SK-N-SH treated with all-trans-retinoic acid at 6 μM for 48 hours (cell line): Measurements from ENCODE around the gene KIAA0825.

Source experiments
- ARNTL ChIP-seq: fragments of 450-650 bp; formaldehyde crosslinking; IDR thresholded peaks from 2 replicates; pipeline ENCODE4 v1.5.0; 2020; ENCODE audit warnings: low read depth, mild to moderate bottlenecking, moderate library complexity, borderline replicate concordance
- CSDC2 ChIP-seq: fragments of 250-450 bp; sonication (Bioruptor Pico); IDR thresholded peaks from 2 replicates; pipeline ENCODE4 v1.5.0; 2020; ENCODE audit warnings: mild to moderate bottlenecking, moderate library complexity
- ESRRG ChIP-seq: fragments of 250-450 bp; sonication (Bioruptor Pico); IDR thresholded peaks from 2 replicates; pipeline ENCODE4 v1.6.1; 2021; ENCODE audit warnings: mild to moderate bottlenecking
- GLIS3 ChIP-seq: fragments of 250-450 bp; sonication (Bioruptor Pico); IDR thresholded peaks from 2 replicates; pipeline ENCODE4 v1.5.0; 2020; ENCODE audit warnings: mild to moderate bottlenecking, moderate library complexity
- ISL1 ChIP-seq: fragments of 250-450 bp; sonication (Bioruptor Pico); IDR thresholded peaks from 2 replicates; pipeline ENCODE4 v2.1.2; 2022; ENCODE audit warnings: mild to moderate bottlenecking, moderate library complexity
- PPARA ChIP-seq: fragments of 250-450 bp; sonication (Bioruptor Pico); IDR thresholded peaks from 2 replicates; pipeline ENCODE4 v1.5.0; 2020; ENCODE audit warnings: mild to moderate bottlenecking, borderline replicate concordance
- RARB ChIP-seq: fragments of 250-450 bp; sonication (Bioruptor Pico); IDR thresholded peaks from 2 replicates; pipeline ENCODE4 v1.8.0; 2021; ENCODE audit warnings: mild to moderate bottlenecking, moderate library complexity
- ZFP3 ChIP-seq: fragments of 250-450 bp; sonication (Bioruptor Pico); IDR thresholded peaks from 2 replicates; pipeline ENCODE4 v1.5.0; 2020; ENCODE audit warnings: mild to moderate bottlenecking, moderate library complexity
- ZFP30 ChIP-seq: fragments of 450-650 bp; formaldehyde crosslinking; IDR thresholded peaks from 2 replicates; pipeline ENCODE4 v1.5.0; 2022; ENCODE audit warnings: mild to moderate bottlenecking, moderate library complexity
- ZNF565 ChIP-seq: fragments of 450-650 bp; formaldehyde crosslinking; conservative IDR thresholded peaks from 2 replicates; pipeline ENCODE4 v1.5.0; 2020; ENCODE audit warnings: low read depth, mild to moderate bottlenecking, moderate library complexity
- ZNF8 ChIP-seq: fragments of 450-650 bp; formaldehyde crosslinking; IDR thresholded peaks from 2 replicates; pipeline ENCODE4 v1.5.0; 2020; ENCODE audit warnings: mild to moderate bottlenecking, moderate library complexity
- TF ChIP-seq, protein P1 (sequence below): fragments of 250-450 bp; sonication (Bioruptor Pico); IDR thresholded peaks from 2 replicates; pipeline ENCODE4 v1.5.1; 2021; ENCODE audit warnings: mild to moderate bottlenecking, moderate library complexity
- TF ChIP-seq, protein P2 (sequence below): fragments of 250-450 bp; sonication (Bioruptor Pico); IDR thresholded peaks from 2 replicates; pipeline ENCODE4 v1.5.0; 2020; ENCODE audit warnings: mild to moderate bottlenecking, moderate library complexity
- TF ChIP-seq, protein P3 (sequence below): fragments of 250-450 bp; sonication (Bioruptor Pico); IDR thresholded peaks from 2 replicates; pipeline ENCODE4 v1.8.0; 2020; ENCODE audit warnings: mild to moderate bottlenecking, moderate library complexity, borderline replicate concordance

DNA sequence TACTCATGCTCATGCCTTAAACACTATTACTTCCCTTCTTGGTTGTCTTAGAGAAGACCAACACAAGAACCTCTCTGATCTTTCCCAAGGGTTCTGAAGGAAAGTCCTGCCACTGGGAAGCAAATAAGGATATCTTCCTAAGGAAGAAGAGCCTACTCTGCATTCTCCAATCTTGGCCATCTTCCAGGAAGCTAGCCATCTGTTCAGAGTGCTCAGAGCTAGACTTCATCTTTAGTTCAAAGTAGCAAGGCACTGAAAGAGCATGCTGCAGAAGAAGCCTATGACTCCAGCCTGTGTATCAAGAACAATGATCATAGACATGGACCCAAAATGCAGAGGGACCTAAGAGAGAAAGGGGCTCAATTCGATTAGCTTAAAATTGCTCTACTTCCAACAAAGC is 114.7 kb downstream of the KIAA0825 start:
- TF ChIP-seq ZFP30 (CRISPR knock-in tag): no peak
- TF ChIP-seq, protein P1, sequence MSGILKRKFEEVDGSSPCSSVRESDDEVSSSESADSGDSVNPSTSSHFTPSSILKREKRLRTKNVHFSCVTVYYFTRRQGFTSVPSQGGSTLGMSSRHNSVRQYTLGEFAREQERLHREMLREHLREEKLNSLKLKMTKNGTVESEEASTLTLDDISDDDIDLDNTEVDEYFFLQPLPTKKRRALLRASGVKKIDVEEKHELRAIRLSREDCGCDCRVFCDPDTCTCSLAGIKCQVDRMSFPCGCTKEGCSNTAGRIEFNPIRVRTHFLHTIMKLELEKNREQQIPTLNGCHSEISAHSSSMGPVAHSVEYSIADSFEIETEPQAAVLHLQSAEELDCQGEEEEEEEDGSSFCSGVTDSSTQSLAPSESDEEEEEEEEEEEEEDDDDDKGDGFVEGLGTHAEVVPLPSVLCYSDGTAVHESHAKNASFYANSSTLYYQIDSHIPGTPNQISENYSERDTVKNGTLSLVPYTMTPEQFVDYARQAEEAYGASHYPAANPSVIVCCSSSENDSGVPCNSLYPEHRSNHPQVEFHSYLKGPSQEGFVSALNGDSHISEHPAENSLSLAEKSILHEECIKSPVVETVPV: no peak
- TF ChIP-seq ARNTL (CRISPR knock-in tag): no peak
- TF ChIP-seq, protein P2, sequence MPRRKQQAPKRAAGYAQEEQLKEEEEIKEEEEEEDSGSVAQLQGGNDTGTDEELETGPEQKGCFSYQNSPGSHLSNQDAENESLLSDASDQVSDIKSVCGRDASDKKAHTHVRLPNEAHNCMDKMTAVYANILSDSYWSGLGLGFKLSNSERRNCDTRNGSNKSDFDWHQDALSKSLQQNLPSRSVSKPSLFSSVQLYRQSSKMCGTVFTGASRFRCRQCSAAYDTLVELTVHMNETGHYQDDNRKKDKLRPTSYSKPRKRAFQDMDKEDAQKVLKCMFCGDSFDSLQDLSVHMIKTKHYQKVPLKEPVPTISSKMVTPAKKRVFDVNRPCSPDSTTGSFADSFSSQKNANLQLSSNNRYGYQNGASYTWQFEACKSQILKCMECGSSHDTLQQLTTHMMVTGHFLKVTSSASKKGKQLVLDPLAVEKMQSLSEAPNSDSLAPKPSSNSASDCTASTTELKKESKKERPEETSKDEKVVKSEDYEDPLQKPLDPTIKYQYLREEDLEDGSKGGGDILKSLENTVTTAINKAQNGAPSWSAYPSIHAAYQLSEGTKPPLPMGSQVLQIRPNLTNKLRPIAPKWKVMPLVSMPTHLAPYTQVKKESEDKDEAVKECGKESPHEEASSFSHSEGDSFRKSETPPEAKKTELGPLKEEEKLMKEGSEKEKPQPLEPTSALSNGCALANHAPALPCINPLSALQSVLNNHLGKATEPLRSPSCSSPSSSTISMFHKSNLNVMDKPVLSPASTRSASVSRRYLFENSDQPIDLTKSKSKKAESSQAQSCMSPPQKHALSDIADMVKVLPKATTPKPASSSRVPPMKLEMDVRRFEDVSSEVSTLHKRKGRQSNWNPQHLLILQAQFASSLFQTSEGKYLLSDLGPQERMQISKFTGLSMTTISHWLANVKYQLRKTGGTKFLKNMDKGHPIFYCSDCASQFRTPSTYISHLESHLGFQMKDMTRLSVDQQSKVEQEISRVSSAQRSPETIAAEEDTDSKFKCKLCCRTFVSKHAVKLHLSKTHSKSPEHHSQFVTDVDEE (CRISPR knock-in tag): no peak
- TF ChIP-seq, protein P3, sequence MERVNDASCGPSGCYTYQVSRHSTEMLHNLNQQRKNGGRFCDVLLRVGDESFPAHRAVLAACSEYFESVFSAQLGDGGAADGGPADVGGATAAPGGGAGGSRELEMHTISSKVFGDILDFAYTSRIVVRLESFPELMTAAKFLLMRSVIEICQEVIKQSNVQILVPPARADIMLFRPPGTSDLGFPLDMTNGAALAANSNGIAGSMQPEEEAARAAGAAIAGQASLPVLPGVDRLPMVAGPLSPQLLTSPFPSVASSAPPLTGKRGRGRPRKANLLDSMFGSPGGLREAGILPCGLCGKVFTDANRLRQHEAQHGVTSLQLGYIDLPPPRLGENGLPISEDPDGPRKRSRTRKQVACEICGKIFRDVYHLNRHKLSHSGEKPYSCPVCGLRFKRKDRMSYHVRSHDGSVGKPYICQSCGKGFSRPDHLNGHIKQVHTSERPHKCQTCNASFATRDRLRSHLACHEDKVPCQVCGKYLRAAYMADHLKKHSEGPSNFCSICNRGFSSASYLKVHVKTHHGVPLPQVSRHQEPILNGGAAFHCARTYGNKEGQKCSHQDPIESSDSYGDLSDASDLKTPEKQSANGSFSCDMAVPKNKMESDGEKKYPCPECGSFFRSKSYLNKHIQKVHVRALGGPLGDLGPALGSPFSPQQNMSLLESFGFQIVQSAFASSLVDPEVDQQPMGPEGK (CRISPR knock-in tag): no peak
- TF ChIP-seq ZNF565 (CRISPR knock-in tag): no peak
- no peak for TF ChIP-seq ZNF8 (CRISPR knock-in tag)
- no peak for TF ChIP-seq RARB (CRISPR knock-in tag)
- no peak for TF ChIP-seq ZFP3
- no peak for TF ChIP-seq CSDC2 (CRISPR knock-in tag)
- no peak for TF ChIP-seq PPARA (CRISPR knock-in tag)
- no peak for TF ChIP-seq ESRRG (CRISPR knock-in tag)
- TF ChIP-seq GLIS3 (CRISPR knock-in tag): no peak
- TF ChIP-seq ISL1 (CRISPR knock-in tag): no peak
